Stimulated activated CD8-positive, alpha-beta memory T cell treated with anti-CD3 and anti-CD28 coated beads, Interleukin-7, amount 100 ng/mL, for 1 hour (primary cell): ENCODE data around the gene SPINK8.
A peak's percentile ranks its signal among the peaks of the same experiment; 100 is the strongest.
"Not testable (repeated sequence)": the region's sequence is repeated elsewhere in the genome, so short reads cannot be mapped to it uniquely, and the experiment has no call there.

Experiments
- DNase-seq, 2 donors: peaks; one replicate each; pipeline ENCODE4 v3.0.0-alpha.2; 2020; ENCODE audit warnings: low read depth in 2 of 2

The SPINK8 gene

DNA sequence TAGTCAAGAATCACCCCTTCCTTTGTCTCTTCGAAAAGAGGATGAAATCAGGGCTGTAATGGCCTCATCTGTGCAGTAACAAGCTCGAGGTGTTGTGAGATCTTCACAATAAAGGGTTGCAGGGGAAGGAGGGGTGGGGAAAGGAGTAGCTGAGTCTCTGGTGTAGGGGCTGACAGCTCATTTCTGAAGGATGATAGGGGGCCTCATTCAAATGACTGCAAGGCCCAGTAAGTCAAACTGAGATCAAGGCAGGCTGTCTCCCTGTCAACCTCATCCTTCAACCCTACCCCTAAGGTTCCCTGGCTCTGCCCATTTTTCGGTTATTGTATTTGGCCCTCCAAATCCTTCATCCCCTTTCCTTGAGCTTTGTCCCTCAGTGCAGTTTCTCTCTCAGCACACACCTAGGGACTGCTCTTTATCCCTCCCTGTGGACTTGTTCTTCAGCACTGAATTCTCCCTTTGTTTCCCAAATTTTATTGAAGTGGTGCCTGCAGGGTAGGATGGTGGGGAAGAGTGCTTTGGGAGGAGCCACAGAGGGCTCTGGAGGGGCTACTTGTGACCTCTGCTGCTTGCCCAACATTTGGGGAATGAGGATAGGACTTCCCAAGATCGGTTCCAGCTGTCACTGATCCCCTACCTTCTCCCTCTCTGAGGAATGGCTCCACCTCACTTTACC lies 54.4 kb downstream of the SPINK8 start:
- DNase-seq = no peak

DNA sequence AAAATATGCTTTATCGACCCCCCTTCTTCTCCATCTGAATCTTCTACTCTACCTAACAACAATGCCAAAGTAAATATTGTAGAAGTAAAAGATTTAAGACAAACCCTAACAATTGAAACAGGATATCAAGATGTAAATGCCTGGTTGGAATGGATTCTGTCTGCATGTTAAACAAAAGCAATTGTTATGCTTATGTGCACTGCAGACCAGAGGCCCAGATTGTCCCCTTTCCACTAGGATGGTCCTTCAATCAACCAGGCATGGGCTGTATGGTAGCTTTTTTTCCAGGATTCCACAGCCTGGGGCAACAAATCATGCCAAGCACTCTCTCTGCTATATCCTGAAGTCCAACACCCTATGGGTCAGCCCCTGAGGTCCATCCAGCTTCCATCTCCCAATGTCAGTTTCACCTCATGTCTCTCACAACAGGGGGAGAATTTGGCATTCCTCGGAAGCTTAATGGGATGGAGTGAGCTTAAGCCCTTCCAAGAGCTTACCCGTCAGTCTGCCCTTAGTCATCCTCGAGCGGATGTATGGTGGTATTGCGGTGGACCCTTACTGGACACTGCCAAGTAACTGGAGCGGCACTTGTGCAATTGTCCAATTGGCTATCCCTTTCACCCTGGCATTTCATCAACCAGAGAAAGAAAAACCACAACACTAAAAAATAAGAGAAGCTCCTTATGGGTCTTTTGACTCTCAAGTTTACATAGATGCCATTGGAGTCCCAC lies 56.4 kb downstream of the SPINK8 start:
- DNase-seq = no peak

DNA sequence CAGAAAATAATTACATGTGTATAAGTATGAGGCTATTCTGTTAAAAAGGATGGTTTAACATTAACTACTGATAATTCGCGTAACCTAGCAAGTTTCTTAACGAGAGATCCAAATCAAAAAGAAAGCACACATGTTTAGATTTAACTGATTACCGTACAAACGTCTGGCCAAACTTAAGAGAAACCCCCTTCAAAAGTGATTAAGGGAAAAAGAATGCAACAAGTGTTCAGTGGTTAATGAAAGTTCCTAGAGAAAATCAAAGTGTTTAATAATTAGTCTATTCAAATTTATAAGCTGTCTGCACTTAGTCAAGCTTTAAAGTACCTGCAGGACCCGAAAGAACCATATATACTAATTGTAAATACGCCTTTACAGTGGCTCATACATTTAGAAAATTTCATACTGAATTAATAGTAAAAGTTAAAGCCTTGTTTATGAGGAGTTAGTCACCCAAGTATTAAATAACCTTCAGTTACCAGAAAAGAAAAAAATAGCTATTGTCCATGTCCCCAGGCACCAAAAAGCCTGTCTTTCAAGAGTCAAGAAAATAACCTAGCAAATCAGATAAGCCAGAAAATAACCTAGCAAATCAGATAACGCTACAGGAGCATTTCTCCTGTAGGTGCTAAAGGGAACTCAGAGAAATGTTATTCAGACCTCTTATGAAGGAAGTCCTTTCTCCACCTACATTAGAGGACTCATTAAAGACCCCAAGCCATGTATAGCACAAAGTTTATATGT lies 58.0 kb downstream of the SPINK8 start:
- DNase-seq = no peak

DNA sequence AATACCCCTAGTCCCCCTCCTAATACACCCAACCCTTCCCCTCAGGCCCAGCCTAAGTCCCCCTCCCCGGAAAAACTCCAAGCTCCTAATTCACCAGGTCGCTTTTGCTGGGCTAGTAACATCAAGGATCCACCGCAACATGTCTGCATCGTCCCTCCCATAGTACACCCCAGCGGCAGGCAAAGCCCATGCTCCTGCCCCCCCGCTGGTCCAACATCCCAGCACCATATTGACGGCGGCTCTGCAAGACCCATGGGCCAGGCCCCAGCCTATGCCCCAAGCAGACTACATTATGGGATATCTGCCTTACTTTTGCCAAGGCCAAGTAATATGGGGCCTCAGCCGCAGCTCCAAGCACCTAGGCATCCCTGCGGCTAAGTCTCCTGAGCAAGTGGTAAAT lies 59.0 kb downstream of the SPINK8 start:
- no peak for DNase-seq

DNA sequence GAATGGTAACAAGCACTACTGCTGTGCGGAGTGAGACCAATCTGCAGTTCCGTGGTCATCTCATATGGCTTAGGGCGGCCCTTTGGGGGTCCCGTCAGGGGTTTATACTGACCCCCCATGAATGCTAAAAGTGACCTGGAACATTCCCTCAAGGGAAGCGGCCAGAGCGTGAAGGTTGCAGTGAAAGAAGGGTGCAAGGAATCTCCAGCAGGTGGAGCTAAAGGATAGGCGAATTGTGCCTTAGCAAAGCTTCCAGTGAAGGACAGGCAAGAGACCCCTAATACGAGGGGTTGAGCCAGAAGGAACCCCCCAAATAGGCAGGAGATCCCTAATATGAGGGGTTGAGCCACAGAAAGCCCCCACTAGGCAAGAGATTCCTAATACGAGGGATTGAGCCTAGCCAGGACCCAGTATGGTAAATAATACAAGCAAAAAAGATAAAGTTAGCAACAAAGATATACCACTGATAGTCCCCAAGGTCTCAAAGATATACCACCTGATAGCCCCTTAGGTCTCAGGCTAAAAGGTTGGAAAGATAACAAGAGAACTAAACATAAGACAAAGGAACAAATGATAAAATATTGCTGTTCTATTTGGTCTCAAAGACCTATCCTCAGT lies 59.8 kb downstream of the SPINK8 start:
- peak; percentile 7 to 28 for DNase-seq

- no peak for DNase-seq
These were observed 61.5 kb downstream of the SPINK8 start for GRCh38 chr3:48271763-48272498.

- not testable (repeated sequence) for DNase-seq
These were observed 62.2 kb downstream of the SPINK8 start for GRCh38 chr3:48271223-48271622.

DNA sequence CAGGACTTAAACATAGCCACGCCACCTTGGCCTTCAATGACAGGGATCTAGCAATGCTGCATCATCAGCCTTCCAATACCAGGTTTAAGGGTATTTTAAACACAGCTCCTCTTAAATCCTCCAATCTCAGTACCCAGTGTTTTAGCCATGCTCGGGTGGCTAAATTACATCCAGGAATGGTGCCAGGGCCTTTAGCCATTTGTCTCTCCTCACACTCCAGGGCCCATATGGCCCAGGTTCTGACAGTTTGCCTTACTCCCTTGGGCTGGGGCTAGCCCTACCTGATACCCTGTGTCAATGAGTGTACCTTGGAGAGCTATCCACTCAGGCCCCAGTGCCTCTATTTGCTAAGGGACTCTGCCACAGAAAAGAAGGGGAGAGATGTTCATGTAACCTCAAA lies 63.2 kb downstream of the SPINK8 start:
- DNase-seq = no peak

- no peak for DNase-seq
These were observed 63.9 kb downstream of the SPINK8 start for GRCh38 chr3:48269592-48269991.

DNA sequence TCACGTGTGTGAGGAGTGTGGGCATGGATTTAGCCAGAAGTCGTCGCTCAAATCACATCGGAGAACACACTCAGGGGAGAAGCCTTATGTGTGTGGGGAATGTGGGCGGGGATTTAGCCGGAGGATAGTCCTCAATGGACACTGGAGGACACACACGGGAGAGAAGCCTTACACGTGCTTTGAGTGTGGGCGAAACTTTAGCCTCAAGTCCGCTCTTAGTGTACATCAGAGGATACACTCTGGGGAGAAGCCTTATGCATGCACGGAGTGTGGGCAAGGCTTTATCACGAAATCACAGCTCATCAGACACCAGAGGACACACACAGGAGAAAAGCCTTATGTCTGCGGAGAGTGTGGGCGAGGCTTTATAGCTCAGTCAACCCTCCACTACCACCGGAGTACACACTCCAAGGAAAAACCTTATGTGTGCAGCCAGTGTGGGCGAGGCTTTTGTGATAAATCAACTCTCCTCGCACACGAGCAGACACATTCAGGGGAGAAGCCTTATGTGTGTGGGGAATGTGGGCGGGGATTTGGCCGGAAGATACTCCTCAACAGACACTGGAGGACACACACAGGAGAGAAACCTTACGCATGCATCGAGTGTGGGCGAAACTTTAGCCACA lies 64.4 kb downstream of the SPINK8 start:
- DNase-seq = no peak

GRCh38 chr3:48268381-48268935 lies 65.0 kb downstream of the SPINK8 start:
- DNase-seq = peak; percentile 30 to 46

DNA sequence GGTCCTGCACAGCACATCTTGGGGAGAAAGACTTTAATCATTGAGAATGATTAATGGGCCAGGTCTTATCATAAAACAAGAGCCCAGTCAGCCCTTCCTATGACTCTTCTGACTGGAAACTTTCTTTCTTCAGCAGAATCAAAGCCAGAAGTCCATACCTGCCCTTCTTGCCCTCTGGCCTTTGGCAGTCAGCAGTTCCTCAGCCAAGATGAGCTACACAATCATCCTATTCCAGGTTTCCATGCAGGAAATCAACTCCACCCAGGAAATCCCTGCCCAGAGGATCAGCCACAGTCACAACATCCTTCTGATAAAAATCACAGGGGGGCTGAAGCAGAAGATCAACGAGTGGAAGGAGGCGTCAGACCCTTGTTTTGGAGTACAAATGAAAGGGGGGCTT lies 65.7 kb downstream of the SPINK8 start:
- DNase-seq = no peak

DNA sequence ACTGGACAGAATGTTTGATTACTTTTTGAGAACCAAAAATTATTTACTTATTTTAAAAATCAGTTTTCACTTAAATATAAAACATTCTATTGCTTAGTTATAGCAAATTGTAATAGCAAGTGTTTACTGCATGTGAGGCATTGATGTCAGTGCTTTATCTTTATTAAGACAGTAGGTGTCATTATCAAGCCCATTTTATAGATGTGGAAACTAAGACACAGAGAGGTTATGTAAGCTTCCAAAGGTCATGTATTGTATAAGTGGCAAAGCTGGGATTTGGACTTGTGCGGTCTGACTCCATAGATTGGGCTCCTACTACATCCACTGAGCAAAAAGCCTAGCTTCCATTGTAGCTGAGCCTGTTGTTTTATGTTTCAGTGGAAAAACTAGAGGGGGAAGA lies 74.9 kb downstream of the SPINK8 start:
- no peak for DNase-seq
